Endothelial cell of umbilical vein (primary cell): ENCODE measurements around the gene CUL3. TPM values are rescaled to one million over a fixed set of nuclear protein-coding genes. Genes with fewer than 3 reads are reported as not detected.

Experiments used
- BruUV-seq: library from RNA; stranded (reverse); fragments of 400-500 nt; replicated peaks from 2 replicates; lab custom pipeline; 2021; lab: Mats Ljungman, UMichigan
- CTCF ChIA-PET: fragments of 300-600, 350-600 bp; sonication (Branson Sonifier 250); formaldehyde crosslinking; loops from one replicate; lab custom pipeline; 2021; ENCODE audit warnings: antibody characterized with exemption, inconsistent platforms; lab: Charles Lee
- POLR2A ChIA-PET: fragments of 300-600, 350-600 bp; sonication (Branson Sonifier 250); formaldehyde crosslinking; loops from one replicate; lab custom pipeline; 2021; ENCODE audit warnings: antibody characterized with exemption, inconsistent platforms; lab: Charles Lee
- DNase-seq: peaks from one replicate; pipeline ENCODE4 v3.0.0-alpha.2; 2011; ENCODE audit warnings: low read depth, low spot score
- FAIRE-seq: peaks from 2 replicates; lab custom pipeline; 2011; peaks lifted over from hg19 to GRCh38; lab: Jason Lieb, UNC
- H2AFZ ChIP-seq: 2 replicates; pipeline ENCODE4 v1.6.0; 2012; ENCODE audit warnings: low read depth, low read length, control low read depth, inconsistent platforms
- H3K27ac ChIP-seq: 2 replicates; pipeline ENCODE4 v1.5.1; 2011; ENCODE audit warnings: low read depth, mild to moderate bottlenecking, control low read depth, low read length, moderate library complexity; ENCODE audit not compliant: insufficient read depth
- H3K27me3 ChIP-seq, 2 experiments: 2 replicates each; pipeline versions ENCODE4 v1.6.0 to v1.6.1; 2011; ENCODE audit warnings: low read length in 2 of 2, mixed read lengths in 1 of 2; ENCODE audit not compliant: control insufficient read depth in 2 of 2, insufficient read depth in 2 of 2
- H3K36me3 ChIP-seq, 2 experiments: 2 replicates in 1 of 2; 3 replicates in 1 of 2; pipeline ENCODE4 v1.5.1; 2011; ENCODE audit warnings: low read length in 2 of 2, mild to moderate bottlenecking in 1 of 2, moderate library complexity in 1 of 2; ENCODE audit not compliant: control insufficient read depth in 2 of 2, insufficient read depth in 2 of 2; ENCODE audit errors: extremely low read depth in 1 of 2
- H3K4me1 ChIP-seq: 3 replicates; pipeline ENCODE4 v1.5.1; 2011; ENCODE audit warnings: mild to moderate bottlenecking, low read length; ENCODE audit not compliant: control insufficient read depth, insufficient read depth; ENCODE audit errors: extremely low read depth
- H3K4me2 ChIP-seq: 2 replicates; pipeline ENCODE4 v1.6.1; 2011; ENCODE audit warnings: low read length, control low read depth, mixed read lengths; ENCODE audit not compliant: insufficient read depth
- H3K4me3 ChIP-seq, 3 experiments: fragments of 200-600 bp in 1 of 3; sonication (generic), shearing (Covaris generic) in 1 of 3; replicated peaks in 1 of 3; 2 replicates each; pipeline ENCODE4 v1.5.1; 2011 to 2016; ENCODE audit warnings: control low read depth in 3 of 3, low read length in 3 of 3, mild to moderate bottlenecking in 2 of 3, inconsistent platforms in 1 of 3, low read depth in 1 of 3, moderate library complexity in 1 of 3; ENCODE audit not compliant: insufficient read depth in 1 of 3
- H3K79me2 ChIP-seq: 2 replicates; pipeline ENCODE4 v1.6.0; 2012; ENCODE audit warnings: low read length, inconsistent platforms; ENCODE audit not compliant: control insufficient read depth, insufficient read depth
- H3K9ac ChIP-seq: replicated peaks from 2 replicates; pipeline ENCODE3; 2011; ENCODE audit warnings: low read length, control low read depth; ENCODE audit not compliant: insufficient read depth; ENCODE audit errors: extremely low read depth
- H3K9me1 ChIP-seq: replicated peaks from 3 replicates; pipeline ENCODE4 v1.6.0; 2011; ENCODE audit warnings: mild to moderate bottlenecking, low read length; ENCODE audit not compliant: control insufficient read depth, insufficient read depth; ENCODE audit errors: extremely low read depth
- H3K9me3 ChIP-seq: replicated peaks from 2 replicates; pipeline ENCODE4 v1.5.1; 2012; ENCODE audit warnings: low read length, inconsistent platforms; ENCODE audit not compliant: control insufficient read depth, insufficient read depth
- H4K20me1 ChIP-seq: replicated peaks from 2 replicates; pipeline ENCODE3; 2011; ENCODE audit warnings: mild to moderate bottlenecking, low read length; ENCODE audit not compliant: control insufficient read depth, insufficient read depth; ENCODE audit errors: extremely low read depth
- EZH2 ChIP-seq: IDR thresholded peaks from 2 replicates; pipeline ENCODE4 v1.6.1; 2012; ENCODE audit warnings: borderline replicate concordance, low read depth, mild to moderate bottlenecking, moderate library complexity, low read length, inconsistent platforms; ENCODE audit not compliant: severe bottlenecking
- FOS ChIP-seq: IDR thresholded peaks from 2 replicates; pipeline ENCODE4 v1.6.1; 2011; ENCODE audit warnings: mild to moderate bottlenecking, low read length, moderate library complexity, borderline replicate concordance; ENCODE audit not compliant: insufficient read depth
- dilution Hi-C: fragments of 300-500 bp; cut with MboI; formaldehyde crosslinking; loops from one replicate; pipeline ENCODE4 v1.15.0; 2019; ENCODE audit warnings: low sequenced_read_pairs; ENCODE audit not compliant: extremely low pct_ligation_motif_present
- intact Hi-C: fragments of 100-400 bp; cut with micrococcal nuclease; formaldehyde crosslinking; loops from one replicate; pipeline ENCODE4 v1.10.0; 2022
- polyA plus RNA-seq, 4 experiments: library from polyadenylated mRNA; depleted of rRNA in 3 of 4; stranded (reverse) in 3 of 4; unstranded in 1 of 4; fragments of >200 nt; gene quantifications; 2 replicates each; pipeline versions ENCODE4 v1.2.1 to v1.2.3, GENCODE V29; 2011 to 2012; ENCODE audit warnings: missing spikeins in 1 of 4
- total RNA-seq: library from RNA; stranded (reverse); gene quantifications from 2 replicates; pipeline ENCODE4 v1.2.3, GENCODE V29; 2021
- TF ChIP-seq, protein P1 (sequence below): IDR thresholded peaks from 2 replicates; pipeline ENCODE4 v1.6.1; 2011; ENCODE audit not compliant: insufficient read depth, insufficient read length

The CUL3 gene
- total and polyA plus RNA-seq, 2 donors (not counting 3 experiments of a cell fraction or from before 2014, with no cell fraction given) = 22.7 to 82.3 TPM

- intact Hi-C loops = no loop called here
- Histone ChIP-seq H3K79me2 (peaks cover 86% of the 10 kb centered on the region), H3K27ac (no peak overlapping the region), H3K4me1 (no peaks in the 10 kb centered on the region), H3K27me3 (no peaks in the 10 kb centered on the region), H3K9me3 (no peaks in the 10 kb centered on the region), H4K20me1 (peaks cover 7% of the 10 kb centered on the region), H3K9ac (no peak overlapping the region), H3K4me3 (no peak overlapping the region), H3K36me3 (peaks cover 0 to 3% of the 10 kb centered on the region in 2 experiments), H3K9me1 (peaks cover 2% of the 10 kb centered on the region), H3K4me2 (no peak overlapping the region), H2AFZ (no peak overlapping the region)
- no peak for TF ChIP-seq FOS
- TF ChIP-seq, protein P1, sequence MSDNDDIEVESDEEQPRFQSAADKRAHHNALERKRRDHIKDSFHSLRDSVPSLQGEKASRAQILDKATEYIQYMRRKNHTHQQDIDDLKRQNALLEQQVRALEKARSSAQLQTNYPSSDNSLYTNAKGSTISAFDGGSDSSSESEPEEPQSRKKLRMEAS = no peak
- DNase-seq (no peak), FAIRE-seq (no peak)
- no TSS peak for BruUV-seq
- dilution Hi-C loops = no loop called here
- POLR2A ChIA-PET = no interaction called here
- CTCF ChIA-PET = interaction anchor here (1.0 kb wide), 1 partner anchor 18 kb away, joined by 3 read pairs; no protein-coding TSS in a partner anchor
Measured at GRCh38 chr2:224532441-224532840, 52.7 kb downstream of the CUL3 start.

- H3K4me1 ChIP-seq = peaks cover 2% of the 10 kb centered on the region
- ChIA-PET POLR2A (no interaction called here), CTCF (no interaction called here)
- H3K9ac ChIP-seq = no peak overlapping the region
- peaks cover 2% of the 10 kb centered on the region for H3K9me1 ChIP-seq
- no peak overlapping the region for H3K4me2 ChIP-seq
- FAIRE-seq = no peak
- no peak overlapping the region for H2AFZ ChIP-seq
- no peaks in the 10 kb centered on the region for H3K27me3 ChIP-seq
- no peak for DNase-seq
- no peak overlapping the region for H3K27ac ChIP-seq
- H4K20me1 ChIP-seq = peaks cover 2% of the 10 kb centered on the region
- H3K79me2 ChIP-seq = peaks cover 90% of the 10 kb centered on the region
- no TSS peak for BruUV-seq
- no peak overlapping the region for H3K4me3 ChIP-seq
- intact Hi-C loops = no loop called here
- peaks cover 0 to 3% of the 10 kb centered on the region in 2 experiments for H3K36me3 ChIP-seq
- dilution Hi-C loops = no loop called here
- no peak for TF ChIP-seq EZH2
- H3K9me3 ChIP-seq = no peaks in the 10 kb centered on the region
Measured at GRCh38 chr2:224528171-224528570, 57.0 kb downstream of the CUL3 start.
